HG03558 (cell line): ENCODE data around the gene AHNAK2.
"Not testable (repeated sequence)": the region's sequence is repeated elsewhere in the genome, so short reads cannot be mapped to it uniquely, and the experiment has no call there.

Source experiments
- ATAC-seq: cut with Tn5 transposase; IDR thresholded peaks from one replicate; pipeline ENCODE4 v1.9.1; 2021; ENCODE audit warnings: moderate number of reproducible peaks; ENCODE audit not compliant: unreplicated experiment; ENCODE audit errors: extremely low read depth

AHNAK2 gene

GRCh38 chr14:104908303-104908702 lies 69.9 kb downstream of the AHNAK2 start:
- ATAC-seq, result no peak

DNA sequence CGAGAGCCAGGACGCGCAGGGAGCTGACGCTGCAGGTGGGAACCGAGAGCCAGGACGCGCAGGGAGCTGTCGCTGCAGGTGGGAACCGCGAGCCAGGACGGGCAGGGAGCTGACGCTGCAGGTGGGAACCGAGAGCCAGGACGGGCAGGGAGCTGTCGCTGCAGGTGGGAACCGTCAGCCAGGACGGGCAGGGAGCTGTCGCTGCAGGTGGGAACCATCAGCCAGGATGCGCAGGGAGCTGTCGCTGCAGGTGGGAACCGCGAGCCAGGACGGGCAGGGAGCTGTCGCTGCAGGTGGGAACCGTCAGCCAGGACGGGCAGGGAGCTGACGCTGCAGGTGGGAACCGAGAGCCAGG lies 72.6 kb downstream of the AHNAK2 start:
- ATAC-seq, result not testable (repeated sequence)

DNA sequence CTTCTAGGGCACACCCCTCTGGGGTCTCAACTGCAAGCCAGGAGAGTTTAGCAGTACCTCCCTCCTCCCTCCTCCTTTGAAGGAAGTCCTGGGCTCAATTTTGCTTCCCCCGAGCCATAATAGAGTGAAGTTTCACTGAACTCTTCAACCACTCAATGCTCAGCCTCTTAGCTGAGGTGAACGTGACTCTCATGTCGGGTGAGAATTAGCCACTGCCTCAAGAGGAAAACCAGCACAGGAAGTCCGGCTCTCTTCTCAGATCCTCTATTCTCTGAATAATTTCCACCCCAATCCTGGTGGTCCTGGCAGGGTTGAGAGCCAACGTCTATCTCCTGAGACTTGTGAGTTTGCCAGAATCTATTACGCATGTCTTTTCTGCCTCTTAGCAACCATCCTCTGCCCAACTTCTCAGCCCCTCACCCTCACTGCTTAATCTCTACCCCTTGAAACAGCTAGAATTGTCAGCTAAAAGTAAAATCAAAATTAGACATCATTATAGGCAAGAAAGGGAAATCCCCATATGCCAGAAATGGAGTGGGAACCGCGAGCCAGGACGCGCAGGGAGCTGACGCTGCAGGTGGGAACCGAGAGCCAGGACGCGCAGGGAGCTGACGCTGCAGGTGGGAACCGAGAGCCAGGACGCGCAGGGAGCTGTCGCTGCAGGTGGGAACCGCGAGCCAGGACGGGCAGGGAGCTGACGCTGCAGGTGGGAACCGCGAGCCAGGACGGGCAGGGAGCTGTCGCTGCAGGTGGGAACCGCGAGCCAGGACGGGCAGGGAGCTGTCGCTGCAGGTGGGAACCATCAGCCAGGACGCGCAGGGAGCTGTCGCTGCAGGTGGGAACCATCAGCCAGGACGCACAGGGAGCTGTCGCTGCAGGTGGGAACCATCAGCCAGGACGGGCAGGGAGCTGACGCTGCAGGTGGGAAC lies 73.3 kb downstream of the AHNAK2 start:
- ATAC-seq, result not testable (repeated sequence)

- ATAC-seq, result no peak
Observed at GRCh38 chr14:104903990-104904389, 74.2 kb downstream of the AHNAK2 start.

GRCh38 chr14:104900639-104901512 lies 77.3 kb downstream of the AHNAK2 start:
- ATAC-seq, result no peak

DNA sequence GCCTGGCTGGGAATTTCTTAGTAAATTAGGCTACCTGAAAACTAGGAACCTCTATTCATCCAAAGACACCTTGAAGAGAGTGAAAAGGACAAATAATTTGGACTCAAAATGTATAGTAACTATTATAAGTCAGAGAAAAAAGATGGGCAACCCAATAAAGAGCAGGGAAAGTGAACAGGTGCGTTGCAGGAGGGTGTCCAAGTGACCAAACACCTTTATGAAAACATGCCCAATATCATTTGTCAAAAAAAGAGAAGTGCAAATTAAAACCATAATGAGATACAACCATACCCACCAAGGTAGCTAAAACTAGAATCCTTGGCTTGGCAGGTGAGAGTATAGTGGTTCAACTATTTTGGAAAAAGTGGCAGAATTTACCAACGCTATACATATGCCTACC lies 78.4 kb downstream of the AHNAK2 start:
- no peak for ATAC-seq

DNA sequence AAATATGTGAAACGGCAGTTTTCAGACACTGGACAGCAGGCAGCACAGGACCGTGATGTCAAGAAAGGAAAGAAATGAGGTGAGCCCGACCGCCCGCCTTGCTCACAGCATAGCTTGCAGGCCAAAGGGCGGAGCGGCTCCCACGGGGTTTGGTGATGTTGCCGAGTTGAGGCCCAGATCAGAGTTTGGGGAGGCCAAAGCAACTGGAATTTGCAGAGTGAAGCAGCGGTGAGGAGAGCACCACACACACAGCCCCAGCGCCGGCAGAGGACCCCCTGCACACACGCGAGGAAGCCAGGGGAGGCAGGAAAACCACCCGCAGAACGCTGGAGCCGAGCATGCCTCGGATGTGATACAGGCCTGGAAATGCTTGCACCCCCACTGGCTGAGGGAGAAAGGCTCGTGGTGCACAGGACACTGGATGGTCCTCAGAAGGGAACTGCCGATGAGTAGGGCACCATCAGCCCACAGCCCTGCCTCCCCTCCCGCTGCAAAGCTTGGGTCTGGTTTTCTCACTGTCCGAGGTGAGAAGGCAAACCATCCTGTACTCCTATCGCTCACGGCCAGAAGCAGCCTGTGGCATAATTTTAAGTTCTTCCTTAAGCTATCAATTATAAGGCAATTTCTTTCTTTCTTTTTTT lies 79.2 kb downstream of the AHNAK2 start:
- ATAC-seq, result no peak

DNA sequence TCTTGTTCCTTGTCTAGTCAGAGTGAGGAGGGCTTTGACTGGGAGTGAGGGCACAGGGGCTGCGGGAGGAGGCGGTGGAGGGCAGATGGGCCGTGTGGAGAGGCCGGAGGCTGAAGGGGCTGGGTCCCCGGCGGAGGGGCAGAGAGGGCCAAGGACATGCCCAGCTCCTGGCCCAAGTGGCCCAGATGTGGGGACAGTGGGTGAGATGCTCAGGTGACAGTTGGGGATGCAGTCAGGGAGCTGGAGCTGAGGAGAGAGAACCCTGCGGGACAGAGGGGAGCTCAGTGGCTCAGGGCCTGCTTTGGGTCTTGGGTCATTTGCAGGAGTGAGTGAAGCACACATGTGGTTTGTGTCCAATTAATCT lies 80.0 kb downstream of the AHNAK2 start:
- no peak for ATAC-seq

GRCh38 chr14:104897330-104898194 lies 80.6 kb downstream of the AHNAK2 start:
- no peak for ATAC-seq

- ATAC-seq, result no peak
Observed at GRCh38 chr14:104895786-104896661, 82.2 kb downstream of the AHNAK2 start.

GRCh38 chr14:104895207-104895785 lies 82.9 kb downstream of the AHNAK2 start:
- no peak for ATAC-seq

DNA sequence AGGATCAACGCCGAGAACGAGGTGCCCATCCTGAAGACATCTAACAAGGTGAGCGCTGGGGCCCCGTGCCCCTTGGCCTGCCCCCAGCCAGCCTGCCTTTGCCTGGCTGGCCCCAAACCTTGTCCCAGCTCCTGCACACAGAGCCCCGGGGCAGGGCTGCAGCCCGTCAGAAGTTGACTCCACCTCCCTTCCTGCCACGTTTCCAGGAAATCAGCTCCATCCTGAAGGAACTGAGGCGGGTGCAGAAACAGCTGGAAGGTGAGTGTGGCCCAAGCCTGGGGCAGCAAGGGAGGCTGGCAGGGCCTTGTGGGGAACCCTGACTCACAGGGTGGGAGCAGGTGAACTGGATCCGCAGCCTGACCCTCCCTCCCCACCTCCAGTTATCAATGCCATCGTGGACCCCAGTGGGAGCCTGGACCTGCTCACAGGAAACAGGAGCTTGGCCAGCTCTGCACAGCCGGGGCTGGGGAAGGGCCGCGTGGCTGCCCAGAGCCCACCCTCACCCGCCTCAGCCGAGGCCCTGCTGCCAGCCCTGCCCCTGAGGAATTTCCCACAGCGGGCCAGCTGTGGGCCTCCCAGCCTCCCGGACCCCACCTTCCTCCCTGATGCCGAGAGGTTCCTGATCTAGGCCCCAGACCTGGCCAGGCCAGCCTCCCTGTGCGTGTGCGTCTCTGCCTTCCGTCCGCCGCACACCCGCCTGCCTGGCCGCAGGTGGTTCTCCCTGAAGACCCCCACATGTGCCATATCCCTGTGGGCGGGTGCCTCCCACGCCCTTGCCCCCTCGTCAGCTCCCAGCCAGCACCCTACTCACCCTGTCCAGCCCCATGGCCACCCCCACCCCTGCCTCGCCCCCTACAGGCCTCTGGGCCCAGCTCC lies 83.6 kb downstream of the AHNAK2 start:
- ATAC-seq, result no peak

DNA sequence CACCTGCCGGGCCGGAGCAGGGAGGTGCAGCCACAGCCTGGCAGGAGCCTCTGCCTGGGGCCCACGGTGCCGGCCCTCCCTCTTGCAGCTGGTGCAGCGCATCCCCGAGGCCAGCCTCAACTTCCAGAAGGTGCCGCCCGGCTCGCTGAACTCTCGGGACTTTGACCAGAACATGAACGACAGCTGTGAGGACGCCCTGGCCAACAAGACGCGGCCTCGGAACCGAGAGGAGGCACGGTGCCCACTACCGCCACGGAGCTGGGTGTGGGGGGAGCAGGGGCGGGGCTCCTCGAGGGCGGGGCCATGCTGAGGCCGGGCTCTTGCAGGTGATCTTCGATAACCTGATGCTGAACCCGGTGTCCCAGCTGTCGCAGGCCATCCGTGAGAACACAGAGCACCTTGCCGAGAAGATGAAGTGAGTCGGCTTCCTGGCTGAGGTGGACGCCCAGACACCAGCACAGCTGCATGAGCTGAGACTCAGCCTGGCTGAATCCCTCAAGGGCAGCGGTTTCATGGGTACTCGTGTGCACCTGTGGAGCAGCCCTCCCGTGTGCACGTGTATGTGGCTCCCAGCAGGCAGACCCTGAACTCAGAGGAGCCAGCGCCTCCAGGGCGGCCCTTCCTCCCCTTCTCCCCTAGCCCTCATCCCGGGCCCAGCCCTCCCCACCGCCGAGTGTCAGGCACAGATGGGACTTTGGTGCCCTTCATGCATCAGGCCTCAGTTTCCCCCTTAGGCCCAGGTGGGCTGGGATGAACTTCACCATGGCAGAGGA lies 84.6 kb downstream of the AHNAK2 start:
- ATAC-seq, result no peak

- no peak for ATAC-seq
Observed at GRCh38 chr14:104892531-104893434, 85.4 kb downstream of the AHNAK2 start.

DNA sequence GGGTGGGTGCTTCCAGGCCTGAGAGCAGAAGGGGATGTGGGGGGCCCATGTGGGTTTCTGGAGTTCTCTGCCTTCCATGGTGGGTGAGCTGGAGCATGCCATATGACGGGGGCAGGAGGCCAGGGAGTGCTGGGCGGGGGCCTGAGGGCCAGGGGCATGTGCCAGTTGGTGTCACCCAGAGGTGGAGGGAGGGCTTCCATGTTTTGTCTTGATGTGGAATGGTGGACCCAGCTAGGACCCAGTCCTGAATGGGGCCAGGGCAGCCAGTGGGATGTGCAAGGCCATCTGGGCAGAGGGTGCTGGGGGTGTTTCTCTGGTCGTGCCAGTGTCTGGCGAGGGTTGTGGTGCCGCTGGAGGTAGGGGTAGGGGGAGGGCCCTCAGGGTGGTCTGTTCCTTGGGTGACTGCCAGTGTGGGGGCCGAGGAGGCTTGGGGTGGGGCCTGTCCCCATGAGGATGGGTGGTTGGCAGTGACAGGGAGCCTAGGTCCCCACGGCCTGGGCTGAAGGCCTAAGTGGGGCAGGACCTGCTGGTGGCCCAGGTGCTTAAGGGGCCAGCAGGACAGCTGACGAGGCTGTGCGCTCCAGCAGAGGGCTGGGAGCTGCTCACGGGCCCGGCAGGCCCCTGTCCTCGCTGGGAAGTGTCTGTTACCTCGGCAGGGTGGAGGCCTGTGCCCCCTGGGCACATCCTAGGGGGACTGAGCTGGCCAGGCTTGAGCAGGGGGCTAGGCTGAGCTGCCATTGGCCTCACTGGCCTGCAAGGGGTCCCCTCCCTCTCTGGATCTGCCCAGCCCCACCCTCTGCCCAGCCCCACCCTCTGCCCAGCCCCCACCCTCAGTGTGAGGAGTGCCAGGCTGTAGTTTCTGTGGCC lies 86.3 kb downstream of the AHNAK2 start:
- no peak for ATAC-seq
